GM18505 (cell line): Measurements from ENCODE around the gene CCNI2.

Experiments
- ATAC-seq: cut with Tn5 transposase; IDR thresholded peaks from one replicate; pipeline ENCODE4 v1.9.1; 2021; ENCODE audit not compliant: unreplicated experiment
- POLR2A ChIP-seq: IDR thresholded peaks from 4 replicates; pipeline ENCODE4 v1.6.1; 2011; ENCODE audit warnings: borderline replicate concordance; ENCODE audit not compliant: insufficient read depth, insufficient read length; ENCODE audit errors: extremely low read depth

Gene CCNI2

DNA sequence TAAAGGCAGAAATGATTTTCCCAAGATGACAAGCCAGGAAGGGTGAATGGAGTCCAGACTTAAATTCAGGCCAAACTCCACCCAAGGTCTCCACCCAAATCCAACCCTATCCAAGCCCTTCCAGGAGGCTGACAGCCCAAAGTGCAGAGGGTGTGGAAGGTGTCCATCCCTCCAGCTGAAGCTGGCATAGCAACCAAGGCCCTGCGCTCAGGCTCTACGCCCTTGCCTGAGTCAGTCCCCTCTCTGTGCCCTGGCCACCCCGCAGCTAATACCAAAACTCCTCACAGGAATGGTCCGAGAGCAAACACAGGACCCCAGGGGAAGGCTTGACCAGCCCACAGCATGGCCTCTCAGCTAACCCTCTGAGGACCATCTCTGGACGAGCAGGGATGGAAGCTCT is 27.7 kb downstream of the CCNI2 start:
- ATAC-seq, result no peak
- no peak for TF ChIP-seq POLR2A

DNA sequence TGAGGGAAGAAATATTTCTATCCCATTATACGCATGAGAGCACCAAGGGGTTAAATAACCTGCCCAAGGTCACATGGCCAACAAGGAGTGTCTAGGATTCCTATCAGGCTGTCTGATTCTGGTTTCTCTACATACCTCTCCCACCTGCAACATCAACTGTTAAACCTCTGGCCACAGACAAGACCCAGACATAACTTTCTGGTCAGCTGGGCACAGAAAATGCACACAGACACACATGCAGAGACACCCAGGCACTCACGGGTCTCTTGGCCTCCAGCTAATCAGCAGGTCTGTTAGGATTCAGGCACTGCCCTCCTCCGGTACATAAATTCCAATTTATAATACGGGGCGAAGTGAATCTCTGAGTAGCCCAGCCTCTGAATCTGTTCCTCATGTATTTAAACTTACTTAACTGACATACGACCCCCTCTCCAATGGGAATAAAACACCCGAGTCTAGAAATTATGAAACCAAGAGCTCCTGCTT is 28.3 kb downstream of the CCNI2 start:
- no peak for TF ChIP-seq POLR2A
- no peak for ATAC-seq

DNA sequence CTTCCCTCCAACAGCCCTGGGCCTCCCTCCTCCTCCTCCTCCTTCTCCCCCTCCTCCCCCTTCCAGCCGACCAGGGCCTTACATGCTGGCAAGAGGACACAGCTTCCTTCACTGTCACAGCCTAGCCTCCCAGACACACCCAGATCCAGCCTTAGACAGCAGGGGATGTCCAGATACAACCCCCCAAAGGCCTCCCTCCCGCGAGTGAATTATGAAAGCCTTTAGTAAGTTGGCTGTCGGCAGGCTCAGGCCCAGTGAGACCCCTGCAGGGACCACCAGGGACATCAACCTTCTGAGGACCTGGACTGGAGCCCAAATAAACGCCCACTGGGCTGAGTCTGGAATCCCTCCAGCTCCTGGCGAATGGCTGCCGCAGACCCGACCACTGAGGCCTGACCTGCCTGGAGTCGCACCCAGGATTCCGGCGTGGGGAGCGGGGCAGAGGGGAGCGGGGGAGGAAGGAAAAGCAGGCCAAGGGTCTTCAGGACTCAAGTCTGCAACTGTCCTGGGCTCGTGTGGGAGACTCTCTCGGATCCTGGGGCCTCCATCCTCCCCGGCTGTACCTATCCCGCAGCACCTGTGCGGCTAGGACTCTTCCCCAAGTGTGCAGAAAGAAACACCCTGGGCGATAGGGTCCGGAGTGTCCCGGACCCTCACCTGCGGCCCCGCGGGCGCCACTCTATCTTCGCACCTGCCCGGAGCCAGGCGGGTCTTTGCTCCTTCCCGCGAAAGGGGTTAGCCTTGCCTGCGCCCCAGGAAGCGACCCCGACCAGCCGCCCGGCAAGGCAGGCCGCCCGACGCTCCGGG is 29.1 kb downstream of the CCNI2 start:
- TF ChIP-seq POLR2A, result no peak
- no peak for ATAC-seq

DNA sequence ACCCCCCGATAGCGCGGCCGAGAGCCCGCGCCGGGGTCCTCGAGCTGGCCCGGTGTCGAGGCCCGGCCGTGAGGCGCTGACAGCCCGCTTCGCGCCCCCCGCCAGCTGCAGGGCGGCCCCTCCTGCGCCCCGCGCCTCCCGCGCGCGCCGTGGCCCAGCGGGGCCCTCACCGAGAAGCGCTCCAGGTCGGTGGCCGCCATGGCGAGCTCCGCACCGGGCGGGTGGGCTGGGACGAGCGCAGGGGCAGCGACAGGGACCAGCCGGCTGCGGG is 29.6 kb downstream of the CCNI2 start:
- ATAC-seq, result peak; percentile 32
- TF ChIP-seq POLR2A, result no peak

DNA sequence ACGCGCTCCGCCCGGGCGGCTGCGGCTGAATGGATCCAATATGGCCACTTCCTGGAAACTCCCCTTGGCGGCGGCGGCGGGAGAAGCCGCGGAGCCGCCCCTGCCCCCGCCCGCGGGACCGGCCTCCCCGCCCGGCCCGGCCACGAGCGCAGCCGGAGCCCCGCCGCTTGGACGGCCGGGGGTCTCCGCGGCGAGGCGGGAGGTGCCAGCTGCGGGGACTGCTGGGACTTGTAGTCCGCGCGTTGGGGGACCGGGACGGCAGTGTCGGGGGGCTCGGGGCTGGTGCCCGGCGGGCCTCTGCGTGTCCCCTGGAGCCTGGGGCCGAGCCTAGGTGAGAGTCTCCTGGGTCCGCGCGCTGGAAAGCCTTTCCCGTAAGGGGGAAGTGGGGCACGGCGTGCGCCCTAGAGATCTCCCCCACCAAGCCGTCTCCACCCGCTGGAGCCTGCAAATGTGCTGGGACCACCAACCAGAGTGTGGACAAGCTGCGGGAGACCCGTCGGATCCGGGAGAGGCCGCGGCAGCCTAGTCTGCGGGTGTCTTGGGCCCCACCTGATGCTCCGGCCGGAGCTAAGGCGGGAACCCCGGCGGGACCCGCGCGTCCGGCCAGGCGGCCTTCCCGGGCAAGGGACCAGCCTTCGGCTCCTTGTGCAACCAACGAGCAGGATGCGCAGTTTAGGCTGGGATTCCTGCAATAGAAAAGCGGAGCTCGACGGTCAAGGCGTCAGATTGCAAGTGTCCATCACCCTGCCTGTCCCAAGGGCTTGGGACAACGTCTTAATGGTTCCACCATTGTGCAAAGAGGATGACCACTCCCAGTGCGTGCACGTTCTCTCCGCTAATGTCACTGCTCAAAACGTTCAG is 30.2 kb downstream of the CCNI2 start, which contains the start of gene SEPTIN8:
TSS of gene SEPTIN8 (minus strand) at position 31 of the 861 bp plus-strand sequence. CDS start 102 bp downstream, outside the sequence.
- ATAC-seq, result peak; percentile 63
- TF ChIP-seq POLR2A, result peak; percentile 33

DNA sequence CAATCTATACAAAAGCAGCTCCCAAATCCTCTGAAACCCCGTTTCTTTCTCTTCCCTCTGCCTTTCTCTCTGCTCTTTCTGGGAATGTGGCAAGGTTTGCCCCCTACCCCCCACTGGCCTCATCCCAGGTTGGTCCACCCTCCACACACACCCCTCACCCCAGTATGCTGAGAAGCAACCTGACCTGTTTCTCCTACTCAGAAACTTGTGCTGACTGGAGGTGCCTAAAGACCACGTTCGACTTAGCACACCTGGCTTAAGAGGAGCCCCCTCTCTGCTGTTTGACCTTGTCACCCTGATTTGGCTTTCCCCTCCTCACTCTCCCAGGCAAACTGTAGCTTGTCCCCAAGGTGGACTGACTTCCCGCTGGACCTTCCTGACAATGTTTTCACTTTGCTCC is 30.9 kb downstream of the CCNI2 start:
- ATAC-seq, result no peak

DNA sequence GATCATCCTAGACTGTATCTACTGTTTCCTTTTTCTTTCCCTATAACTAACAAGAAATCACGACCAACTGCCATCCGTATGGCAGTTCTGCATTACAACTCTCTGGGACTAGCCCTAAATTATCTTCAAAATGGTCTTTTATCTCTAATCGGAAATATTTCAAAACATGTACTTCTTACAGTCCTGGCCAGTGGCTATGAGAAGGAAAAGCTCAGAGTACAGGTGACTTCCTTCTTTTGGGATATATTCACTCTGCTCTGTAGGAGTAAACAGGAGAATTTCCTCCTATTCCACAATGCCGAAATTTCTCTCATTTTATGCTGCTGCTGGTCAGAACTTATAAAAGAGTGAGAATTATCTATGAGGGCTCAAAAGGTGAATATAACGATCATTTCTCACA is 31.6 kb downstream of the CCNI2 start:
- no peak for TF ChIP-seq POLR2A
- no peak for ATAC-seq

More for the DNA sequence above, 30.9 kb downstream of the CCNI2 start:
- no peak for TF ChIP-seq POLR2A

DNA sequence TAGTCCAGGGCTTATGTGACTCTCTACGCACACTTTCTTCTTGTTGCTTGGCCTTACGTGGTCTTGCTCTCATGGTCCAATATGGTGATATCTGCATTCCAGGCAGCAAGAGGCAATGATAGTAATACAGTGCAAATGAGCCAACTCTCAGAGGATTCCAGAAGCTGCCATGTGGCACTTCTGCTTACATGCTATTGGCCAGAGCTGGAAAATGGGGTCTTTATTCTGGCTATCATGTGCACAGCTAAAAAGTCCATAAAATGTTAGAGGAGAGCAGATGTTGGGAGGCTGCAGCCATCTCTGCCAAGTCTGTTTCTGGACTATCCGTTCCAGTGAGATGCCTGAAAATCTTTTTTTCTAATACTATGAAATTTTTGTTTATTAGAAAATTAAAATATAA is 32.7 kb downstream of the CCNI2 start:
- TF ChIP-seq POLR2A, result no peak
- no peak for ATAC-seq

DNA sequence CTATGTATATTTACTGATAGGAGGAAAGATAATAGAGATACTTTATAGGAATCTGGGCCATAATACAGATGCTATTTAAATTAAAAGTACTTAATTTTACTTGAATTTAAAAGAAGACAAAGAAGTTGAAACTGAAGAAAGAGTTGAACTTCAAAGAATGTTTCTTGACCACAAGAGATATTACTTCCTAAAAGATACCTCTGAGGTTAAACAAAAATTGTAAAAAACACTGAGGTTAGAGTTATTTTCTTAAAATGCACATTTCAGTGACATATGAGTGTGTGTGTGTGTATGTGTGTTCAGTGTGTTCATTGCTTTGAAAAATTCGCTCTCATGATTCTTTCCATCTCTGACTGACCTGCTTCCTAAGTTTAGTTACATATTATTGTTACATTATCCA is 33.4 kb downstream of the CCNI2 start:
- ATAC-seq, result no peak
- no peak for TF ChIP-seq POLR2A

DNA sequence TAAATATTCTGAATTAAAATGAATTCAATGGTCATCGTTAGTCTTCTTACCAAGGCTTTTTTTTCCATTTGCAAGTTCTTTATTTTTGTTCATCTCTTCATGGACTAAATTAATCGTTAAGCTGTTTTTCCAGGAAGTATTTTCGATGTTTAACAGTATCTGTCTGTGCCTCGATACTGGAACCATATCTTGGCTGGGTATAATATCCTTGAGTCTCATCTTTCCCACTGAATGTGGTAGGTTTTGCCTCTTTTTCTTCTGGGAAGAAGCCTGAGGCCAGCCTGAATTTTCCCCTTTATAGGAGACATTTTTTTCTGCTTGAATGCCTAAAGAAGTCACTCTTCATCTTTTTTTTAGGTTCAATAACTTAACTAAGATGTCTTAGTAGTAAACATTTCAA is 33.8 kb downstream of the CCNI2 start:
- no peak for ATAC-seq
- no peak for TF ChIP-seq POLR2A

DNA sequence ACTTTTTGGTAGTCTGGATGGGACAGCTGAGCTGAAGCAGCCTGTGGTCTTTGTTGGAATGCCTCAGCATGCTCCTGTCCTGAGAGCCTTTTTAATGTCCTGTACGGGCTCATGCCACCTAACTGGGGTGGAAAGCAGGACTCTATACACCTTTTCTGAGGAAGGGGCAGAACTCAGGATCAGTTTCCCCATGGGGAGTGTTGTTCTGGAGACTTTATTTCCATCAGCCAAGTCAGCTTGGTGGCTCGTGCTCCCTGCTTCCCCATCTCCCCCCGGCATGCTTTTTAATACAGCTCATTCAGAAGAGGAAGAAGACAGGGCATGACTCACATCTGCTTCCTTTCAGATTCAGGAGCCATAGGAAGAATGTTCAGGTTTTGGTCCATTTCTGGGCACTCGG is 34.9 kb downstream of the CCNI2 start:
- ATAC-seq, result no peak
- no peak for TF ChIP-seq POLR2A

DNA sequence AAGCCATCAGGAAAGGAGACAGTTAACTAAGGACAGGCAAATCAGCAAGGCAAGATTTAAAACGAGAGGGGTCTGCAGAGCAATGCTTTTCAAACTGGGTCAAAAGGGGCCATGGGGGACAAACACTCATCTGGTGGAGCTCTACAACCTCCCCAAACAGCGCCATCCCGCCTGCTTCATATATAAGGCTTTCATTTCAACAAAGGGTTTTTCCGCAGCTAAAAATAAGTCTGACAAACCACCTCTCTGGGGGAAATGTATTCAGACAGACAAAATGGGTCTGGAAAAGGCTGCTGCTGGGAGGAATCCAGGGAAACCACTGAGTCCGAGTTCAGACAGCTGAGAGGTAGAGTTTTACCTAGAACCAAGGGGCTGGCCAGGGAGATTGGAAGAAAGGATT is 38.1 kb downstream of the CCNI2 start:
- TF ChIP-seq POLR2A, result no peak
- no peak for ATAC-seq

DNA sequence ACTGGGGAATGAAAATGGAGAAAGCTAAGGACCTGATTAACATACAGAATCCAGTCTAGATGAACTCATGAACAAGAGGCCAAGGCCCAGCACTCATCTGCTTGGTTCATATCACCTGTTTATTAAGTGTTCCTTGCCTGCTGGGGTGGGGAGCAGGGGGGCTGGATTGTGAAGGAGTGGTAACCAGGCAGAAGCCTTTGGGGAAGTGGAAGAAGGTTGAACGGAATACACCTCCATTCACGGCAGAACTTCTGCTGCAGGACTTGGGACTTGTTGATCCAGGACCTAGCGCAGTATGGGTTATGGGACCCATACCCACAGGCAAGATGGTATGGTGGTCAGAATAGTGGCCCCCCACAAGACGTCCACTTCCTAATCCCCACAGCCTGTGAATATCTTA is 38.6 kb downstream of the CCNI2 start:
- no peak for ATAC-seq
- TF ChIP-seq POLR2A, result no peak

DNA sequence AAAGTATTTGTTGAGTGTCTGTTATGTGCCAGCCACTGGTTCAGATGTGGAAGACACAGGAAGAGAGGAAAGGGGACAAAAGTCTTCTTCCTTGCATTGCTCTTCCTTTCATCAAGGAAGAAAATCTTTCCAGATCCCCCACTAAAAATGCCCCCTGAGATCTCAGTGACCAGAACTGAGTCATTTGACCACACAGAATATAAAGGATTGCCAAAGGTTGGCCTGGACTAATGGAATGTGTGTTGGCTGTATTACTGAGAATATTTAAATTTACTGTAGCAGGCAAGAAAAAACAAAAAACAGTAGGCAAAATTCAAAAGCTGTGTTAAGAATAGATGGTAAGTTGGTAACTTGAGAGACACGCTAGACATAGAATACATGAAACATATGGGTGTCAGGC is 39.9 kb downstream of the CCNI2 start:
- no peak for TF ChIP-seq POLR2A

DNA sequence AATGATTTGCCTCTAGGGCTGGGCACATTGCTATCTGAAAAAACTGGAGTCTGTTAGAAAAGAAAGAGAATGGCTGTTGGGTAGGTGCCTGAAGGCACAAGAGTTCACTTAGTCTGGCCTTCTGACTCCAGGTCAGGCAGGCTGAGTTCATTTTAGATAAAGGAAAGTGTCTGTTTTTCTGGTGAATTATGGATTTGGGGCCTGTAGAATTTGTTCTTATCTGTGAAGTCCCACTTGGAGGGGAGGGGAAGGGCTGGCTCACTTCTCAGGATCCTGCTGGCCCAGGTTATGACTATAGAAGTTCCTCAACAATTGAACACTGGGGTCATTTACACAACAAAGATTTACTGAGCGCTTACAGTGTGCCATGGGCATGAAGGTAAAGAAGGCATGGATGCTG is 41.3 kb downstream of the CCNI2 start:
- no peak for ATAC-seq
- TF ChIP-seq POLR2A, result no peak

More for the DNA sequence above, 39.9 kb downstream of the CCNI2 start:
- no peak for ATAC-seq
